ENCODE data around the gene SIX2.

Gene SIX2

DNA sequence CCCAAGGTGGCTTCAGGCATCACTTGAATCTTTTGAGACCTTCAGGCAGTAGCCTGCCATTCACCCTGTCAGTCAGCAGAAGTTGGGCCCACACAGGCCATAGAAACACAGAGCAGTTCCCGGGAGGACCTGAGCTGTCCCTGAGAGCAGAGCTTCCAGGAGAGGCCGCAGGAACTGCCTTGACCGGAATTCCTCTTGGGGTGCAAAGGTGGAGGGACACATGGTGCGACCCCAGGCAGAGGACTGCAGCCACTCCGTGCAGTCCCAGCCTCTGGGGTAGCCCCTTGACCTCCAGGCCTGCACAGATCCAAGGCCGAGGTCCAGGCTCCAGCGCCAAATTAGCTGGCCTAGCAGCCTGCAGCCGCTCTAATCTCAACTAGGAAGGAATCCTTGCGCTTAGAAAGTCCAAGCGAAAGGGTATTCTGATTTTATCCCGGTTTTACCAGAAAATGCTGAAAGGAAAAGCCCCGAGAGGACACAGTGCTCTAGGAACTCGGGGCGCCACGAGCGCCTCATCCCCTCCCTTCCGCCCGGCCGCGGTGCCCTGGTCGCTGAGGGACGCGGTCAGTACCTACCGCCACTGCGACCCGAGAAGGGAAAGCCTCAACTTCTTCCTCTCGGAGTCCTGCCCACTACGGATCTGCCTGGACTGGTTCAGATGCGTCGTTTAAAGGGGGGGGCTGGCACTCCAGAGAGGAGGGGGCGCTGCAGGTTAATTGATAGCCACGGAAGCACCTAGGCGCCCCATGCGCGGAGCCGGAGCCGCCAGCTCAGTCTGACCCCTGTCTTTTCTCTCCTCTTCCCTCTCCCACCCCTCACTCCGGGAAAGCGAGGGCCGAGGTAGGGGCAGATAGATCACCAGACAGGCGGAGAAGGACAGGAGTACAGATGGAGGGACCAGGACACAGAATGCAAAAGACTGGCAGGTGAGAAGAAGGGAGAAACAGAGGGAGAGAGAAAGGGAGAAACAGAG, 5.4 kb downstream of the SIX2 start:
- DNase-seq: peak; percentile 80

DNA sequence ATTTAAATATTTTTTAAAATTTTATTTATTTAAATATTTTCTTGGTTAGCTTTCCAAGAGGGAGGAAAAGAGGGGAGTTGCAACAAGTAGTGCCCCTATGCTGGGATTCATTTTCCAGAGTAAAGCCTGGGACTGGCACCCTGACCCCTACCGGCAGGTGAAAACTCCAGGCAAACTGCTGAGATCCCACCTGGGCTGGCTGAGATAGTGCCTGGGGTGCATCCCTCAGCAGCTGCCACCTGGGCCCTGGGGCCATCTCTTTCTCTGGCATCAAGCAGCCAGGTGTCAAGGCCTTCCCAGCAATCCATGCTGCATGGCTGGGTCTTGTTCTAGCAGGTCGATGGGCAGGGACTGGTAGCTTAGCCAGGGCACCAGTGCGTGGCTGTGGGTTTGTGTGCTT, 6.6 kb downstream of the SIX2 start:
- DNase-seq: peak; percentile 35

DNA sequence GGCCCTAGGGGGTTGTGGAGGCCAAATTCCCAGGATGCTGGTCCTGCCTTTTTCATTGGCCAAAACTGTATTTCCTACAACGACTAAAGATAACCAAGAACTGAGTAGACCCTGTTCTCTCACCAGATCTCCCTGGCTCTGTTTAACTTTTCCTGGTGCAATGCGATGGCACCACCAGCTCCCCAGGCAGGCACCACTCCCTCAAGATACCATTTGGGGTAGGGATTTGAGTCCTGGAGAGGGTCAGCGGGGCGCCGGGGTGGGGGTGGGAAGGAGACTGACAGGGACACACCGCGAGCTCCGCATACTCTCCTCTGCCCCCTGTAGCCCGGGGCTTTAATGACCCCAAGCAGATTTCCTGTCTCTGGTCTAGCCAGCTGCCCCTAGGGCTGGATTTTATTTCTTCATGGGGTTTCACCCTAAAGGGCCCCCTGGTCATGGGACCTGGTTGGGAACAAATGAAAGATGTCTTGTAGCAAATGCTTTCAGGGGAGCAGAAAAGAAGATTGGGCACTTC, 7.3 kb downstream of the SIX2 start:
- no peak for DNase-seq

DNA sequence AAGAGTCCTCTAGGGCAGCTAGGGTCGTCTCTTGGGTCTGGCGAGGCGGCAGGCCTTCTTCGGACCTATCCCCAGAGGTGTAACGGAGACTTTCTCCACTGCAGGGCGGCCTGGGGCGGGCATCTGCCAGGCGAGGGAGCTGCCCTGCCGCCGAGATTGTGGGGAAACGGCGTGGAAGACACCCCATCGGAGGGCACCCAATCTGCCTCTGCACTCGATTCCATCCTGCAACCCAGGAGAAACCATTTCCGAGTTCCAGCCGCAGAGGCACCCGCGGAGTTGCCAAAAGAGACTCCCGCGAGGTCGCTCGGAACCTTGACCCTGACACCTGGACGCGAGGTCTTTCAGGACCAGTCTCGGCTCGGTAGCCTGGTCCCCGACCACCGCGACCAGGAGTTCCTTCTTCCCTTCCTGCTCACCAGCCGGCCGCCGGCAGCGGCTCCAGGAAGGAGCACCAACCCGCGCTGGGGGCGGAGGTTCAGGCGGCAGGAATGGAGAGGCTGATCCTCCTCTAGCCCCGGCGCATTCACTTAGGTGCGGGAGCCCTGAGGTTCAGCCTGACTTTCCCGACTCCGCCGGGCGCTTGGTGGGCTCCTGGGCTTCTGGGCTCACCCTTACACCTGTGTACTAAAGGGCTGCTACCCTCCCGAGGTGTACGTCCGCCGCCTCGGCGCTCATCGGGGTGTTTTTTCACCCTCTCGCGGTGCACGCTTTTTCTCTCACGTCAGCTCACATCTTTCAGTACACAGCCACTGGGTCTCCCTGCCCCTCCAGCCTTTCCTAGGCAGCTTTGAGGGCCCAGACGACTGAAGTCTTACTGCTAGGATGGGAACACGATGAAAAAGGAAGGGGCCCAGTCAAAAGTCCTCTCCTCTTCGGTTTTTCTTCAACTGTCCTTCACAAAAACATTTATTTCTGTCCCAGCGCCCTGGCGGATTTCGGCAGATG, 8.1 kb downstream of the SIX2 start:
- DNase-seq: peak; percentile 79

DNA sequence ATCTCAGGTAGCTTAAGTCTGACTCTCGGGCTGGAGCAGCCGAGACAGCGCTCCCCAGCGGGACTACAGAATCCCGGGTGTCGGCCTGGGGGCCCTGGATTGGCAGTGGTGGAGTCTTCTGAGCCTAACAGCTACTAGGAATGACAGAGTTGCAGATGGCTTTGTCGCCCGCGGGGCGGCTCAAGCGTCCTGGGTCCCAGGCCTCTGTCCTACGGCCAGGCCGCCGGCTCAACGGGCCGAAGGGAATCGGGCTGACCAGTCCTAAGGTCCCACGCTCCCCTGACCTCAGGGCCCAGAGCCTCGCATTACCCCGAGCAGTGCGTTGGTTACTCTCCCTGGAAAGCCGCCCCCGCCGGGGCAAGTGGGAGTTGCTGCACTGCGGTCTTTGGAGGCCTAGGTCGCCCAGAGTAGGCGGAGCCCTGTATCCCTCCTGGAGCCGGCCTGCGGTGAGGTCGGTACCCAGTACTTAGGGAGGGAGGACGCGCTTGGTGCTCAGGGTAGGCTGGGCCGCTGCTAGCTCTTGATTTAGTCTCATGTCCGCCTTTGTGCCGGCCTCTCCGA, 8.8 kb downstream of the SIX2 start:
- peak; percentile 67 for DNase-seq

DNA sequence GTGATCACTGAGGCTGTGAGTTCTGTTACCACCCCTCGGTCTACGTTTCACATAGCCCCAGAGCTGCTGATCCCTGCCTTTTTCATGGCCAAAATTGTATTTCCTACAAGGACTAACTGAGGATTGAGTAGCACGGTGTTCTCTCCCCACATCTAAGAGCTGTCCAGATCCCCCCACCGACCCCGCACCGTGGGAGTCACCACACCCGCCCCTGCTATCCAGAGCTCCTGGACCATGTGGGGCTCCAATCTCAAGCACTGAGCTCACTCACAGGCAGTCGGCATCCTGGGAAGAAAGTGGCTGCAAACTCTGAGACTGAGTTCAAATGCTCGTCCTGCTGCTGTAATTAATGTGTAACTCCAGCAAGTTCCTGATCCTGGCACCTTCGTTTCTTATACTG, 9.7 kb downstream of the SIX2 start:
- DNase-seq: no peak

DNA sequence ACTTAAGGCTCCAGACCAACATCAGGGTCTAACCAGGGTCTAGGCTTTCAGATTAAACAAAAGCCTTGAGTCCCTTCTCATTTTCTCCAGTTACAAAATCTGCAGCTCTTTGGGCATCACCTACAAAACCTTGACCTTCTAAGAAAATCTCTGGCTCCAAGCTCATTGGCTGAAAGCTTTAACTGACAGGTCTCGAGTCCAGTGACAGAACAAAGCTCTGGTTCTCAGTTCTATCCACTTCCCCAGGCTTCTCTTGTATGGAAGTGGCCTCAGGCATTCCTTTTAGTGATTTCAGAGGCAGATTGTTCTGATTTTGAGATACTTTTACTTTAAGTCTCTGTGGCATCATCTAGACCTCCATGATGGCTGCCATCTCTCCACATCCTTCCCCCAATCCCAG, 11.3 kb downstream of the SIX2 start:
- DNase-seq: no peak

DNA sequence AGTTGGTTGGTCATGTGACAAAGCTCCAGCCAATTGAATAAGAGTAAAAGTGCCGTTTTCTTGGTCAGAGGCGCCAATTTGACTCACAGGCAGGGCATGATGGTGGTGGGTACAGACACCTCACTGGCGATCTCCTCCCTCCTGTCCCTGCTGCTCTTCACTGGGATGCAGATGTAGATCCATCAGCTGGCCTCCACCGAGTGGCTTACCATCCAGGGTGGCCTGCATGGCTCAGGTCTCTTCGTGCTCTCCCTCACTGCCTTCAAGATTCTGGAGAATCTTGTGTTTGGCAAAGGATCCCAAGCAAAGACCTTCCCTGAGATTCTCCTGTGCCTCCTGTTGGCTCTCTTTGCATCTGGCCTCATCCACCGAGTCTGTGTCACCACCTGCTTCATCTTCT, 12.9 kb downstream of the SIX2 start:
- no peak for DNase-seq

DNA sequence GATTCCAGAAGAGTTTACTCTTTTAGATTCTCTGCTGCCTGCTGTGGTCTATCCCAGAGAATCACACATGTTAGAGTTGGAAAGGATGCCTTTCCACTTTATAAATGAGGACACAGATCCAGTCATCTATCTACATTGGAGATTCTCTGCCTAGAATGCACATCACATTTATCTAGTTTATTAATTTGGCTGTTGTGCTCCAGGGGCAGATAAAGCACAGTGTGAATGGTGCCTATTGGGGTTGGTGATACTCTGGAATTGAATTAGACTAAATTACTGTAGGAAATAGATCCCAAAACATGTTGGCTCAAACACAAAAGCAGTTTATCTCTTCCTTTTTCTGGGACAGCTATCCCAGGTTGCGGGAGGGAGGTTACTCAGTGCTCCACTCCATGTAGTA, 14.9 kb downstream of the SIX2 start:
- no peak for DNase-seq

DNA sequence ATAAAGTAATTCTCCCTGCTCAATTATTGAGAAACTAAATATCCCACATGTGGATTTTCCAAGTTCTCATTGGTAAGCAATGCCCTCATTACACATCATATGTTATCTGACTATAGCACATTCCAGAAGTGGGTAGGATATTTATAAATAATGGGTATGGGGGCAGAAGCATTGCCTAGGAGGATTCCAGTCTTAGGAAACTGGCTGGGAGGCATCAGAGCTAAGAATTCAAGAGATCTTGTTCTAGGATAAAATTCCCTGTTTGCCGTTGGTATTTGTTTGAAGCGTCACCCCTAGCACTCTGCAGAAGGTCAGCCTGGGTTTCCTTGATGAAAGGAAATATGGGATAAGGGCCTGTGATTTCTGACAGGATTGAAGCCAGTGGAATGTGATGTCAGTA, 20.1 kb downstream of the SIX2 start:
- DNase-seq: no peak

DNA sequence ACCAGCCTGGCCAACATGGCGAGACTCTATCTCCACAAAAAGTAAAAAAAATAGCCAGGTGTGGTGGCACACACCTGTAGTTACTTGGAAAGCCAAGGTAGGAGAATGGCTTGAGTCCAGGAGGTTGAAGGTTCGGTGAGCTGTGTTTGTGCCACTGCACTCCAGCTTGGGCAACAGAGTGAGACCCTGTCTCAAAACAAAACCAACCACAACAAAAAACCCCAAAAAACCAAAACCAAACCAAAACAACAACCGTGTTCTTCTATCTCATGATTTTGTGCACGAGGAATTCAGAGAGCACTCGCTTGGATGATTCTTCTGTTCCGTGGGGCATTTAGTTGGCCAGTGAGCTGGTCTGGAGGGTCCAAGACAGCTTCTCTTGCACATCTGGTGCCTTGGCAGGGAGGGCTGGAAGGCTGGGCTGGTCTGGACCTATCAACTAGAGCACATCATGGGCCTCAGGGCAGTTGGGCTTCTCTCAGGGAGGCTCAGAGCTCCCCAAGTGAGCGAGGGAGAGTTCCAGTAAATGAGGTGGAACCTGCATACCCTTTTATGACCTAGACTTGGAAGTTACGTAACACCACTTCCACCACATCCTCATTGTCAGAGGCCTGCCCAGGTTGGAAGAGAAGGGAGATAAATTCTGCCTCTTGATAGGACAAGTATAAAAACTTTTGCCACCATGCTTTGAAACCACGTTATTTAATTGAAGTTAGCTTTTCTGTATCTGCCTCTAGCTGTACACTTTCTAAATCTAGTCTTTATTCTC, 25.2 kb downstream of the SIX2 start:
- DNase-seq: no peak

DNA sequence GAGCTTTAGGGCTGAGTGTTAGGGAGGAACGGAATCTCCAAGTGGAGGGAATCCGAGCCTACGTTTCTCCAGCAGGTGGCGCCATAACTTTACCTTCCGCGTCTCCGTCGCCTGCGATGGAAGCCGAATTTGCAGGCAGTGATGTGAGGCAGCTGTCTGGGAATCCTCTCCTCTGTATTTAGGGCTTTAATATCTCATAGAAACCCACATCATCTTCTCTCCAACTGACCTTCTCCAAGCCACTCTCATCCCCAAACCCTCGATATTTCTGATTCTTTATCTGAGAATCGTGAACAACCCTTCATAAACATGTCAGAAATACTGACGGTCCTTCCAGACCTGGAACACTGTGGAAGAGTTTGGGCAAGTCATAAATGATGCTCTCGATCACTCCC, 27.5 kb downstream of the SIX2 start:
- DNase-seq: peak; percentile 71

DNA sequence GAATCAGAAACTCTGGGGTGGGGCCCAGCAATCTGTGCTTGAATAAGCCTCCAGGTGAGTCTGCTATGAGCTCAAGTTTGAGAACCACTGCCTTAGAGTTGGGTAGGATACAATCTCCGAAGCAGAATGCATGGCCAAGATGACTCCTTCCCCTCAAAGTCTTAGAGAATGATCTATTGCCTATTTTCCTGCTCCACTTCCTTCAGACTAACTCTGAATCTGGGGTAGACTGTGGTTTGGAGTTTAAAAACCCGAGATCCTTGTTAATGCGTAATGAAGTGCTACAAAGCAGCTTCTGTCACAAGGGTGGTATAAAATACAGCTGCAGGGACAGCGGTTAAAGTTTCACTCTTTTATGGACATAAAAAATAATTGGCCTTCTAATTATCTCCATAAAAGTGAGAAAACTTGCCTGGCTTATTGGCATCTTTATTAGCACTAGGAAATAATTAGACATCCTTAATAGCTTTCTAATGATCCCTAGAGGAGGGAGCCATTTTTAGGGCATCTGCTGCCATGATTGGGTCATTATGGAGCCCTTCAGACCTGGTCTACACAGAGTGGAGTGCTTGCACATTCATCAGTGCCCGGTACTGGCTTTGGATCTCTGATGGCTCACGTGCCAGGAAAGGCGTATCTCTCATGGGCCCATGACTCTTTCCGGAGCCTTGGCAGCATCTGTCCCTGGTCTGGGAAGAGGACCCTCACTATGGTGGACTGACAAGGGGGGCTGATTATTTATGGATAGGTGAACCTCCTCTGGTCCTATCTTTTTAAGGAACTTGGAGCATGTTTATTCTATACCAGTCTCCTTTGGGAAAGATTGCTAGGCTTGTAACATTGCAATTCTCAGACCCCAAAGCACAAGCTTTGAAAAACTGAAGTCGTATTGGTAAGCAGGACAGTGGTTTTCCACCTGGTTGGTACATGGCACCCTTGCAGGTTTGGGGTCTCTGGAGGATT, 28.2 kb downstream of the SIX2 start:
- peak; percentile 55 for DNase-seq

DNA sequence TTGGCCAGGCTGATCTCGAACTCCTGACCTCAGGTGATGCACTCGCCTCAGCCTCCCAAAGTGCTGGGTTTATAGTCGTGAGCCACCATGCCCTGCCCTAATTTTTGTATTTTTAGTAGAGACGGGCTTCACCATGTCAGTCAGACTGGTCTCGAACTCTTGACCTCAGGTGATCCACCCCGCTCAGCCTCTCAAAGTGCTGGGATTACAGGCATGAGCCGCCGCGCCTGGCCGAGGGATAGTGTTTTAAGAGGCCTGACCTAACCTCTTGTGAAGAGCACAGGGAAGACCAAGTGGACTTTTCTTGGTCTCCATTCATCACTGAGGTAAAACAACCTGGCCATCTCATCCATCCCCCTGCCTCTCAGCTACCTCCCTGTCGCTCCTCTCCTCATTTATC, 29.7 kb downstream of the SIX2 start:
- DNase-seq: no peak

DNA sequence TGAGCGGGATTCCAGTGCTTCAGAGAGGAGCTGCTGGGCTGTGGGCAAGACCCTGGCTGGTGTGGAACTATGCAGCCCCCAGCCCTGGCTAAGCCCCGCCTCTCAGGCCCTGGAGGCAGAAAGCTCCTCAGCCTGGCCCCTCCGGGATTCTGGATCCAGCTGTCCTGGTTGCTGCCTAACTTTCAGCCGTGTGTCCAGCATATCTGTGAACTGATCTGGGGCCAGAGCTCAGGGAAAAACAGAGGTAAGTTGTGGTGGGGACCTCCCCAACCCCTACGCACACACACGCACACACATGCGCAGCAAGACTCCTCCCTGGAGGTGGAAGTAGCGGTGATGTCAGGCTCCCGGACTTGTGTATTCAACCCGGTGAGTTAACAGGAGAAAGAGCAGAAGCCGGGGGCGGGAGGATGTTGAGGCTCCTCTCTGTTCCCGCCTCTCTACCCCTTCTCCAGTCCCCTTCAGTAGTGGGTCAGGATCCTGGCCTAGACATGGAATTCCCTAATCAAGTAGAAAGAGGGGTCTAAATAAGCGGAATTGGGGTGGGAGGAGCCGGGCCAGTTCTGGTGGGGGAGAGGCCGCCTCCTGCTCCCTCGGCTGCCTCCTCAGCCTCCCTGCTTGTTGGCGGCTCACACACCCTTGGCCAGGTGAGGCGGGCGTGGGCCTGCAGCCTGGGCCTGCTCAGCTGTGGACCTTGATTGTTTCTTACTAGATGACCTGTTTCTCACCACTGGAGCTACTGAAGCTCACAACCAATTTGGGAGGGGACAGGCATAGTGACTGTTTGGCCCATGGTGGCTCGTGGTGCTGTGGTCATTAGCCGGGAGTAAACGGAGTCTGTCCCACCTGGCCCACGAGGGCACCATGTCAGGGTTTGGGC, 33.4 kb downstream of the SIX2 start:
- no peak for DNase-seq

DNA sequence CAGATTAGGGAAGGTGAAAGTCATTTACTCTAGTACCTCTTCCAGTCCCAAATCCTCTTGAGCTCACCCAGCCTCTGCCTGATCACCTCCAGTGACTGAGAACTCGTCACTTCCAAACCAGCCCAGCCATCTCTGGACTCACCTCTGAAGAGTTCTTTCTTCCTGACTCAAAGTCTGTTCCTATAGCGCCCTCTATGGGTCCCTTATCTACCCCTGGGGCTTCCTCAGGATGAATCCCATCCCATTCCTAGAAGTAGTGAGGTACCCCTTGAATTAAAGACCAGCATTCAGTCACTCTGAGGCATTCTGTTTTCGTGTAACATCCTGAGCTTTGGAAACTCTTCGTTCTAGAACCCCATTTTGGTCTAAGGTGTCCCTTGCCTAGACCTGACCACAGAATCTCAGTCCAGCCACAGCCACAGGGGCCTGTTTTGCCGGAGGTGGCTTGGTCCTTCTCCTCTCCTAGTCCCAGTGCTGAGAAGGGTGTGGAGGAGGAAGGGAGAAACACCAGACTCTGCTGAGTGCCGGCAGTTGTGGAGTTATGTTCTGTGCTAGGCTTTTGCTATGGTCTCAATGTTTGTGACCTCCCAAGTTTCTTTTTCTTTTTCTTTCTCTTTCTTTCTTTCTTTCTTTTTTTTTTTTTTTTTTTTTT, 35.1 kb downstream of the SIX2 start:
- DNase-seq: no peak

DNA sequence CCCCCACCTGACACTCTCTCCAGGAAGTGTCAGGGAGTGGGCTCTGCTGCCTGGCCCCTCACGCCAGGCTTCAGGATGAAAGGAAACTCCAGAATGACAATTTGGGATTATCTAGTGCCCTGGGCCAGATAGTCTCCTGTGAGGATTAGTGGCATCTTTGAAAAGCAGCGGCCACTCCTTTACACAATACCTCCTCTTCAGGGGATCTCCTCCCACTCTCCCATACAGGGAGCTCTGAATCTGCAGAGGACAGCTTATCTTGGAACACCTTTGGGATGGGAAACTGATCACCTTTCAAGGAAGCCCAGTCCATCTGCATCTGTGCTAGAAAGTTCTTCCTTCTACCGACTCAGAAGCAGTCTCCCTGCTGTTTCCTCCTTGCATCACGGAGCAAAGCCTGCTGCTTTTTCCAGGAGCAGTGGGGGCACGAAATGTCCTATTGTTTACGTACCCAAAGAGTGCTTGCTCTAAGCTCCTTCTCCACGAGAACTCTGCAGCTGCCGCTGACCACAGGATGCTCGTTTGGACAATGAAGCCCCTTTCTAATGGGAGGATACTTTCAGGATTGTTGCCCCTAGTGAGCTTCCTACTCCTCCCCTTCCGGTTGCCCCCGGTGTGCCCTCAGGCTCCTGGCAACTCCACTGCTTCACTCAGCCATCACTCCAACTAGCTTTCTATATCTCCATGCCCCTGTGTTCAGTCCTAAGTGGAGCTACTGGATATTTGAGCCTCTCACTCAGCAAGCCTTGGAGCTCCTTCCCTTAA, 36.3 kb downstream of the SIX2 start:
- DNase-seq: no peak

DNA sequence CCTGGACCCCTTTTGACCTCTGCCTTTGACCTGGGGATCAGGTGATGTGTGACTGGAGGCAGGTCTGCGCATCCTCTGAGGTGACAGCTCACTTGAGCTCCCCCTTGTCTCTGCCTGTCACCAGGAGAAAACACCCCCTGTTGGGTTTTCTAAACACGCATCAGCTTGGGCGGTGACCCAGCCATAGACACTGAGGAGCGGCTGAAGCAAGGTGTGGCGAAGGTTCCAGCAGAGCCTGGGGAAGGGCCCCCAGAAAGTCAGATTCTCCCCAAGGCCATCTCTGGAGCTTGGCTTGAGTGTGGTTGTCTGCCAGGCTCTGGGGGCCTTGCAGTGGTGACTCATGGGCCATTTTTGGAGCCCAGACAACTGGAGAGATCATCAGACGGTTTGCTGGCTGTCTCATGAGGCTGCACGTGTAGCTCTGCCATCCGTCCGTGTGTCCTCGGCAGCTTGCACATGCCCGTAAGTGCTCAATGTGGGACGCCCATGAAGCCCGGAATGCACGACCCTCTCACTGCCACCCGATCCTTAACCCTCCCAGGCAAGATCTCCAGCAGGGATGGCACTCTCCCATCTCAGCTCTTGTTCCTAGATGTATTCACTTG, 38.3 kb downstream of the SIX2 start:
- DNase-seq: no peak

Data from right kidney (tissue), 1 donor.